Measurements from ENCODE around the gene PALMD. TPM values are rescaled to one million over a fixed set of nuclear protein-coding genes. Genes with fewer than 3 reads are reported as not detected.

The PALMD gene
- polyA plus RNA-seq, 2 of the 4 experiments (the other 2 are of a cell fraction): 0.92 to 3.1 TPM

DNA sequence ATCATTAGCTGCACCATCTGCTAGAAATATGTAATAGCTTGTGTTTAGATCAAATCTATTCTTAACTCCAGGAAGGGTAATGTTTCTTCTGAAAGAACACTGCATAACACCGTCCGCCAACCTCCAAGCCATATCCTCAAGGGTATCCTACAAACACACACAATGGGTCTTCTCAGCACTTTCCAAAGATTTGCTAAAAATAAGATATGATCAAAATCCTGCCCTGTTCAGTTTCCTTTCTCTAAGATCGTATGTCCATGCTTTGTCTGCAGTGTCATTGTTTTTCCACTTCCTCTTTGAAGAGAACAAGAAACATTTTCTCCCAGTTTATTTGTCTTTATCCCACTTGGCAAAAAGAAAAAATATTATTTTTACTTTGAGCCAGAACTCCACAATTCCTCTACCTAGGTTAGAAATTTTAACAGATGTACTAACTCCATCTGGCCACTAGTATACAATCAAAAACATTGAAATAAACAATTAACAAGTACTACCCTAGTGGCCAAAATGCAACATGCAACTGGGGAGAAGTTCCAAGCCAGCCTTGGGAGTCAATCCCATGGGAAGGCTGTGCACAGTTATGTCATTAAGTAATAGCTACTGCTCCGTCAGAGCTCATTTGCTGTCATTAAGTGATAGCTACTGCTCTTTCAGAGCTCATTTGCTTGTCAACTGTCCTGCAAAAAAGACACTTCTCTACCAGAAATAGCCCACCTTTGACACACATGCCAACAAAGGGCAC is 82.8 kb downstream of the PALMD start:
- no peak overlapping the region for H3K4me3 ChIP-seq
- TF ChIP-seq, protein P1, sequence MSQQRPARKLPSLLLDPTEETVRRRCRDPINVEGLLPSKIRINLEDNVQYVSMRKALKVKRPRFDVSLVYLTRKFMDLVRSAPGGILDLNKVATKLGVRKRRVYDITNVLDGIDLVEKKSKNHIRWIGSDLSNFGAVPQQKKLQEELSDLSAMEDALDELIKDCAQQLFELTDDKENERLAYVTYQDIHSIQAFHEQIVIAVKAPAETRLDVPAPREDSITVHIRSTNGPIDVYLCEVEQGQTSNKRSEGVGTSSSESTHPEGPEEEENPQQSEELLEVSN (IDR thresholded peaks at IDR 0.05; ENCODE audit: borderline replicate concordance, low read depth): no peak
- TF ChIP-seq POLR2A (IDR thresholded peaks at IDR 0.05; ENCODE audit: low read length): no peak
- no peak for TF ChIP-seq EP300 (IDR thresholded peaks at IDR 0.05)
- TF ChIP-seq TP53 (CRISPR knock-in tag; IDR thresholded peaks at IDR 0.05): no peak
- no peak for TF ChIP-seq RCOR1 (IDR thresholded peaks at IDR 0.05; ENCODE audit: low read depth, low read length)
- no peak for TF ChIP-seq SREBF2 (IDR thresholded peaks at IDR 0.05)
- no peak for TF ChIP-seq CHD4 (IDR thresholded peaks at IDR 0.05; ENCODE audit: borderline replicate concordance)
- TF ChIP-seq, protein P2, sequence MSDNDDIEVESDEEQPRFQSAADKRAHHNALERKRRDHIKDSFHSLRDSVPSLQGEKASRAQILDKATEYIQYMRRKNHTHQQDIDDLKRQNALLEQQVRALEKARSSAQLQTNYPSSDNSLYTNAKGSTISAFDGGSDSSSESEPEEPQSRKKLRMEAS (IDR thresholded peaks at IDR 0.05): no peak
- TF ChIP-seq RAD21 (conservative IDR thresholded peaks at IDR 0.05 in 1 of 2, IDR thresholded peaks at IDR 0.05 in 1 of 2): no peak
- no peak for TF ChIP-seq HEYL (CRISPR knock-in tag; IDR thresholded peaks at IDR 0.05)
- TF ChIP-seq KDM5A (IDR thresholded peaks at IDR 0.05): no peak
- TF ChIP-seq, protein P3, sequence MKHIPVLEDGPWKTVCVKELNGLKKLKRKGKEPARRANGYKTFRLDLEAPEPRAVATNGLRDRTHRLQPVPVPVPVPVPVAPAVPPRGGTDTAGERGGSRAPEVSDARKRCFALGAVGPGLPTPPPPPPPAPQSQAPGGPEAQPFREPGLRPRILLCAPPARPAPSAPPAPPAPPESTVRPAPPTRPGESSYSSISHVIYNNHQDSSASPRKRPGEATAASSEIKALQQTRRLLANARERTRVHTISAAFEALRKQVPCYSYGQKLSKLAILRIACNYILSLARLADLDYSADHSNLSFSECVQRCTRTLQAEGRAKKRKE (CRISPR knock-in tag; IDR thresholded peaks at IDR 0.05; ENCODE audit: low read depth): no peak
- TF ChIP-seq, protein P4, sequence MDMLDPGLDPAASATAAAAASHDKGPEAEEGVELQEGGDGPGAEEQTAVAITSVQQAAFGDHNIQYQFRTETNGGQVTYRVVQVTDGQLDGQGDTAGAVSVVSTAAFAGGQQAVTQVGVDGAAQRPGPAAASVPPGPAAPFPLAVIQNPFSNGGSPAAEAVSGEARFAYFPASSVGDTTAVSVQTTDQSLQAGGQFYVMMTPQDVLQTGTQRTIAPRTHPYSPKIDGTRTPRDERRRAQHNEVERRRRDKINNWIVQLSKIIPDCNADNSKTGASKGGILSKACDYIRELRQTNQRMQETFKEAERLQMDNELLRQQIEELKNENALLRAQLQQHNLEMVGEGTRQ (IDR thresholded peaks at IDR 0.05): no peak
- no peak for TF ChIP-seq JUN (IDR thresholded peaks at IDR 0.05)
- TF ChIP-seq, protein P5, sequence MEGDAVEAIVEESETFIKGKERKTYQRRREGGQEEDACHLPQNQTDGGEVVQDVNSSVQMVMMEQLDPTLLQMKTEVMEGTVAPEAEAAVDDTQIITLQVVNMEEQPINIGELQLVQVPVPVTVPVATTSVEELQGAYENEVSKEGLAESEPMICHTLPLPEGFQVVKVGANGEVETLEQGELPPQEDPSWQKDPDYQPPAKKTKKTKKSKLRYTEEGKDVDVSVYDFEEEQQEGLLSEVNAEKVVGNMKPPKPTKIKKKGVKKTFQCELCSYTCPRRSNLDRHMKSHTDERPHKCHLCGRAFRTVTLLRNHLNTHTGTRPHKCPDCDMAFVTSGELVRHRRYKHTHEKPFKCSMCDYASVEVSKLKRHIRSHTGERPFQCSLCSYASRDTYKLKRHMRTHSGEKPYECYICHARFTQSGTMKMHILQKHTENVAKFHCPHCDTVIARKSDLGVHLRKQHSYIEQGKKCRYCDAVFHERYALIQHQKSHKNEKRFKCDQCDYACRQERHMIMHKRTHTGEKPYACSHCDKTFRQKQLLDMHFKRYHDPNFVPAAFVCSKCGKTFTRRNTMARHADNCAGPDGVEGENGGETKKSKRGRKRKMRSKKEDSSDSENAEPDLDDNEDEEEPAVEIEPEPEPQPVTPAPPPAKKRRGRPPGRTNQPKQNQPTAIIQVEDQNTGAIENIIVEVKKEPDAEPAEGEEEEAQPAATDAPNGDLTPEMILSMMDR (IDR thresholded peaks at IDR 0.05): no peak; the same call in 2 of the 3 replicates
- TF ChIP-seq FOXS1 (CRISPR knock-in tag; IDR thresholded peaks at IDR 0.05): no peak
- ChIA-PET POLR2A (no interaction called here), CTCF (interaction anchor here (0.7 kb wide), 1 partner anchor 13 kb away, joined by 3 read pairs; no protein-coding TSS in a partner anchor)
- H3K4me1 ChIP-seq: no peaks in the 10 kb centered on the region; the same call in 2 of the 3 replicates
- FAIRE-seq (no peak), DNase-seq (ENCODE audit: low read depth in 1 of 2, low spot score in 1 of 2) (peak; percentile 43 to 47), ATAC-seq (peak; percentile 83 to 95)
- no peak overlapping the region for H3K4me2 ChIP-seq
- H3K27ac ChIP-seq: no peak overlapping the region
- 92% methylated on average over 4 of the region's 4 CpGs for WGBS (ENCODE audit: missing lambda C conversion rate)
- H3K9me3 ChIP-seq: no peaks in the 10 kb centered on the region

DNA sequence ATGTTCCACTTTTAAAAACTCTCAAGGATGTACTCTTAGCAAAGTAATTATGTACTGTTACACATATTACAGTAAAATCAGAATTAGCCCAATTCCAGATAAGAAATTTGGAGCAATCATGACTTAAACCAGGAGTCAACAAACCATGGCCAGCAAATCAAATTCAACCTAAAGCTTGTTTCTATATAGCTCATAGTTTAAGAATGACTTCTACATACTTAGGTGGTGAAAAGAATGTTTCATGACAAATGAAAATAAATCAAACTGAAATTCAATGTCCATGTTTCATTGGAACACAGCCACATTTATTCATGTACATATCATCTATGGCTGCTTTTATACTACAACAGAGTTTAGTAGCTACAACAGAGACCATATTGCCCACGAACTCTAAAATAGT is 85.5 kb downstream of the PALMD start:
- H3K4me3 ChIP-seq: no peak overlapping the region
- H3K4me2 ChIP-seq: no peak overlapping the region
- TF ChIP-seq, protein P4 (IDR thresholded peaks at IDR 0.05): no peak
- TF ChIP-seq NR3C1 (IDR thresholded peaks at IDR 0.05): no peak
- no peak for TF ChIP-seq CBX8 (IDR thresholded peaks at IDR 0.05)
- TF ChIP-seq KDM5A (IDR thresholded peaks at IDR 0.05): no peak
- no peak for TF ChIP-seq EHF (CRISPR knock-in tag; IDR thresholded peaks at IDR 0.05)
- no peak for TF ChIP-seq CHD2 (IDR thresholded peaks at IDR 0.05; ENCODE audit: low read length, partially characterized antibody)
- TF ChIP-seq, protein P6, sequence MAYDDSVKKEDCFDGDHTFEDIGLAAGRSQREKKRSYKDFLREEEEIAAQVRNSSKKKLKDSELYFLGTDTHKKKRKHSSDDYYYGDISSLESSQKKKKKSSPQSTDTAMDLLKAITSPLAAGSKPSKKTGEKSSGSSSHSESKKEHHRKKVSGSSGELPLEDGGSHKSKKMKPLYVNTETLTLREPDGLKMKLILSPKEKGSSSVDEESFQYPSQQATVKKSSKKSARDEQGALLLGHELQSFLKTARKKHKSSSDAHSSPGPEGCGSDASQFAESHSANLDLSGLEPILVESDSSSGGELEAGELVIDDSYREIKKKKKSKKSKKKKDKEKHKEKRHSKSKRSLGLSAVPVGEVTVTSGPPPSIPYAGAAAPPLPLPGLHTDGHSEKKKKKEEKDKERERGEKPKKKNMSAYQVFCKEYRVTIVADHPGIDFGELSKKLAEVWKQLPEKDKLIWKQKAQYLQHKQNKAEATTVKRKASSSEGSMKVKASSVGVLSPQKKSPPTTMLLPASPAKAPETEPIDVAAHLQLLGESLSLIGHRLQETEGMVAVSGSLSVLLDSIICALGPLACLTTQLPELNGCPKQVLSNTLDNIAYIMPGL (CRISPR knock-in tag; IDR thresholded peaks at IDR 0.05; ENCODE audit: borderline replicate concordance): no peak
- TF ChIP-seq, protein P7, sequence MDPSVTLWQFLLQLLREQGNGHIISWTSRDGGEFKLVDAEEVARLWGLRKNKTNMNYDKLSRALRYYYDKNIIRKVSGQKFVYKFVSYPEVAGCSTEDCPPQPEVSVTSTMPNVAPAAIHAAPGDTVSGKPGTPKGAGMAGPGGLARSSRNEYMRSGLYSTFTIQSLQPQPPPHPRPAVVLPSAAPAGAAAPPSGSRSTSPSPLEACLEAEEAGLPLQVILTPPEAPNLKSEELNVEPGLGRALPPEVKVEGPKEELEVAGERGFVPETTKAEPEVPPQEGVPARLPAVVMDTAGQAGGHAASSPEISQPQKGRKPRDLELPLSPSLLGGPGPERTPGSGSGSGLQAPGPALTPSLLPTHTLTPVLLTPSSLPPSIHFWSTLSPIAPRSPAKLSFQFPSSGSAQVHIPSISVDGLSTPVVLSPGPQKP (IDR thresholded peaks at IDR 0.05; ENCODE audit: low read depth, low read length): no peak
- no peak for TF ChIP-seq ZC3H11A (IDR thresholded peaks at IDR 0.05)
- ATAC-seq: no peak
- FAIRE-seq: no peak
- H3K27ac ChIP-seq: no peak overlapping the region
- CTCF ChIA-PET: no interaction called here
- no peaks in the 10 kb centered on the region for H3K9me3 ChIP-seq
- WGBS (ENCODE audit: missing lambda C conversion rate): 17% methylated on average over 1 of the region's 1 CpG
- no peak for DNase-seq (ENCODE audit: low read depth in 1 of 2, low spot score in 1 of 2)
- H3K4me1 ChIP-seq: no peaks in the 10 kb centered on the region; the same call in 2 of the 3 replicates
- POLR2A ChIA-PET: no interaction called here

All from A549 (cell line).